Adrenal gland (tissue), 5 donors: ENCODE results near the gene POLD2.

Experiments
- POLR2A ChIP-seq, 2 donors: fragments of 450-650 bp; IDR thresholded peaks; one replicate each; pipeline ENCODE4 v1.6.1; 2017; ENCODE audit warnings: antibody characterized with exemption in 2 of 2, mild to moderate bottlenecking in 2 of 2, moderate library complexity in 1 of 2
- TF ChIP-seq, protein P1 (sequence below), 6 experiments: fragments of 450-650 bp in 4 of 6; fragments of 200-600 bp in 2 of 6; sonication (generic) in 1 of 6; IDR thresholded peaks; 1 replicate in 5 of 6; 2 replicates in 1 of 6; pipeline versions ENCODE4 v1.5.1 to v1.8.0; 2016 to 2021; ENCODE audit warnings: antibody characterized with exemption in 6 of 6, mild to moderate bottlenecking in 2 of 6, moderate library complexity in 1 of 6
- donor health status: DM: no; HTN: no; CAD: no.

- TF ChIP-seq, protein P1, sequence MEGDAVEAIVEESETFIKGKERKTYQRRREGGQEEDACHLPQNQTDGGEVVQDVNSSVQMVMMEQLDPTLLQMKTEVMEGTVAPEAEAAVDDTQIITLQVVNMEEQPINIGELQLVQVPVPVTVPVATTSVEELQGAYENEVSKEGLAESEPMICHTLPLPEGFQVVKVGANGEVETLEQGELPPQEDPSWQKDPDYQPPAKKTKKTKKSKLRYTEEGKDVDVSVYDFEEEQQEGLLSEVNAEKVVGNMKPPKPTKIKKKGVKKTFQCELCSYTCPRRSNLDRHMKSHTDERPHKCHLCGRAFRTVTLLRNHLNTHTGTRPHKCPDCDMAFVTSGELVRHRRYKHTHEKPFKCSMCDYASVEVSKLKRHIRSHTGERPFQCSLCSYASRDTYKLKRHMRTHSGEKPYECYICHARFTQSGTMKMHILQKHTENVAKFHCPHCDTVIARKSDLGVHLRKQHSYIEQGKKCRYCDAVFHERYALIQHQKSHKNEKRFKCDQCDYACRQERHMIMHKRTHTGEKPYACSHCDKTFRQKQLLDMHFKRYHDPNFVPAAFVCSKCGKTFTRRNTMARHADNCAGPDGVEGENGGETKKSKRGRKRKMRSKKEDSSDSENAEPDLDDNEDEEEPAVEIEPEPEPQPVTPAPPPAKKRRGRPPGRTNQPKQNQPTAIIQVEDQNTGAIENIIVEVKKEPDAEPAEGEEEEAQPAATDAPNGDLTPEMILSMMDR (IDR thresholded peaks at IDR 0.05) = no peak
- TF ChIP-seq POLR2A (IDR thresholded peaks at IDR 0.05) = no peak
Measured at GRCh38 chr7:44077681-44078091, 45.7 kb downstream of the POLD2 start.
